ENCODE measurements around the gene AGAP2. TPM values are rescaled to one million over a fixed set of nuclear protein-coding genes. Genes with fewer than 3 reads are reported as not detected.

AGAP2 gene
- total RNA-seq, 2 donors from 2014 or later = 0.75 to 4.8 TPM

GRCh38 chr12:57734591-57734990 is 4.0 kb downstream of the AGAP2 start:
- H3K27me3 ChIP-seq = peaks cover 16 to 29% of the 10 kb centered on the region in 2 donors

GRCh38 chr12:57733928-57734327 is 4.6 kb downstream of the AGAP2 start:
- peaks cover 0 to 39% of the 10 kb centered on the region in 2 donors for H3K4me1 ChIP-seq
- H3K9me3 ChIP-seq = no peaks in the 10 kb centered on the region
- H3K27ac ChIP-seq = no peak overlapping the region
- no peak overlapping the region for H3K4me3 ChIP-seq
- TF ChIP-seq CTCF (IDR thresholded peaks at IDR 0.05) = no peak
- no peak for DNase-seq (ENCODE audit: low spot score)
- H3K36me3 ChIP-seq = no peaks in the 10 kb centered on the region
- H3K27me3 ChIP-seq = peaks cover 15 to 27% of the 10 kb centered on the region in 2 donors

More at GRCh38 chr12:57734591-57734990, 4.0 kb downstream of the AGAP2 start:
- H3K4me1 ChIP-seq = peaks cover 0 to 41% of the 10 kb centered on the region in 2 donors
- H3K9me3 ChIP-seq = no peaks in the 10 kb centered on the region
- TF ChIP-seq CTCF (IDR thresholded peaks at IDR 0.05) = no peak
- no peak overlapping the region for H3K4me3 ChIP-seq
- H3K36me3 ChIP-seq = no peaks in the 10 kb centered on the region
- H3K27ac ChIP-seq = no peak overlapping the region
- no peak for DNase-seq (ENCODE audit: low spot score)

- no peak overlapping the region for H3K27ac ChIP-seq
- H3K36me3 ChIP-seq = no peaks in the 10 kb centered on the region
- no peak for DNase-seq (ENCODE audit: low spot score)
- H3K4me1 ChIP-seq = peaks cover 0 to 30% of the 10 kb centered on the region in 2 donors
- peaks cover 8 to 18% of the 10 kb centered on the region in 2 donors for H3K27me3 ChIP-seq
- no peak for TF ChIP-seq CTCF (IDR thresholded peaks at IDR 0.05)
- no peak overlapping the region for H3K4me3 ChIP-seq
- no peaks in the 10 kb centered on the region for H3K9me3 ChIP-seq
These were observed 5.6 kb downstream of the AGAP2 start for GRCh38 chr12:57732726-57733593.

GRCh38 chr12:57732270-57732669 is 6.3 kb downstream of the AGAP2 start:
- no peak for DNase-seq (ENCODE audit: low spot score)
- Histone ChIP-seq H3K27ac (no peak overlapping the region), H3K36me3 (no peaks in the 10 kb centered on the region), H3K27me3 (peaks cover 8 to 11% of the 10 kb centered on the region in 2 donors), H3K9me3 (no peaks in the 10 kb centered on the region), H3K4me1 (peaks cover 0 to 30% of the 10 kb centered on the region in 2 donors), H3K4me3 (no peak overlapping the region)
- TF ChIP-seq CTCF (IDR thresholded peaks at IDR 0.05) = no peak

- no peak for TF ChIP-seq CTCF (IDR thresholded peaks at IDR 0.05)
- peaks cover 5 to 8% of the 10 kb centered on the region in 2 donors for H3K27me3 ChIP-seq
- no peaks in the 10 kb centered on the region for H3K9me3 ChIP-seq
- H3K4me3 ChIP-seq = no peak overlapping the region
- peaks cover 0 to 30% of the 10 kb centered on the region in 2 donors for H3K4me1 ChIP-seq
- H3K27ac ChIP-seq = no peak overlapping the region
- DNase-seq (ENCODE audit: low spot score) = no peak
- H3K36me3 ChIP-seq = no peaks in the 10 kb centered on the region
These were observed 7.0 kb downstream of the AGAP2 start for GRCh38 chr12:57731411-57732080.
